DND-41 (cell line): ENCODE data around the gene DLG2.

Experiments used
- EZH2 ChIP-seq: IDR thresholded peaks from 3 replicates; pipeline ENCODE4 v1.6.1; 2012; ENCODE audit warnings: borderline replicate concordance, low read depth, mild to moderate bottlenecking, moderate library complexity, low read length, inconsistent platforms; ENCODE audit not compliant: severe bottlenecking
- TF ChIP-seq, protein P1 (sequence below): IDR thresholded peaks from 2 replicates; pipeline ENCODE4 v1.5.1; 2012; ENCODE audit warnings: borderline replicate concordance, low read length, moderate library complexity, mild to moderate bottlenecking; ENCODE audit not compliant: poor library complexity, severe bottlenecking; ENCODE audit errors: extremely low read depth

GRCh38 chr11:84541731-84542340 is 1085.3 kb downstream of the DLG2 start:
- TF ChIP-seq, protein P1, sequence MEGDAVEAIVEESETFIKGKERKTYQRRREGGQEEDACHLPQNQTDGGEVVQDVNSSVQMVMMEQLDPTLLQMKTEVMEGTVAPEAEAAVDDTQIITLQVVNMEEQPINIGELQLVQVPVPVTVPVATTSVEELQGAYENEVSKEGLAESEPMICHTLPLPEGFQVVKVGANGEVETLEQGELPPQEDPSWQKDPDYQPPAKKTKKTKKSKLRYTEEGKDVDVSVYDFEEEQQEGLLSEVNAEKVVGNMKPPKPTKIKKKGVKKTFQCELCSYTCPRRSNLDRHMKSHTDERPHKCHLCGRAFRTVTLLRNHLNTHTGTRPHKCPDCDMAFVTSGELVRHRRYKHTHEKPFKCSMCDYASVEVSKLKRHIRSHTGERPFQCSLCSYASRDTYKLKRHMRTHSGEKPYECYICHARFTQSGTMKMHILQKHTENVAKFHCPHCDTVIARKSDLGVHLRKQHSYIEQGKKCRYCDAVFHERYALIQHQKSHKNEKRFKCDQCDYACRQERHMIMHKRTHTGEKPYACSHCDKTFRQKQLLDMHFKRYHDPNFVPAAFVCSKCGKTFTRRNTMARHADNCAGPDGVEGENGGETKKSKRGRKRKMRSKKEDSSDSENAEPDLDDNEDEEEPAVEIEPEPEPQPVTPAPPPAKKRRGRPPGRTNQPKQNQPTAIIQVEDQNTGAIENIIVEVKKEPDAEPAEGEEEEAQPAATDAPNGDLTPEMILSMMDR, result no peak
- TF ChIP-seq EZH2, result no peak
